Stimulated activated naive CD8-positive, alpha-beta T cell treated with anti-CD3 and anti-CD28 coated beads, Interleukin-15, amount 100 ng/mL, for 72 hours (primary cell): ENCODE measurements around the gene RRAGD.

Source experiments
- ATAC-seq: fragments of 150-1000 bp; cut with Tn5 transposase; 2 replicates; pipeline ENCODE4 v1.10.0; 2021; ENCODE audit warnings: mild to moderate bottlenecking, moderate library complexity
- DNase-seq, 2 donors: peaks; one replicate each; pipeline ENCODE4 v3.0.0; 2021 to 2022
- H3K27ac Mint-ChIP-seq, 2 donors: one replicate each; pipeline ENCODE4 v1.8.0; 2022; ENCODE audit warnings: mild to moderate bottlenecking in 2 of 2, mixed read lengths in 2 of 2, moderate library complexity in 2 of 2
- H3K27me3 Mint-ChIP-seq: one replicate; pipeline ENCODE4 v1.8.0; 2022; ENCODE audit warnings: mixed read lengths
- H3K4me1 Mint-ChIP-seq: one replicate; pipeline ENCODE4 v1.8.0; 2022; ENCODE audit warnings: mild to moderate bottlenecking, mixed read lengths
- H3K4me3 Mint-ChIP-seq, 2 donors: one replicate each; pipeline ENCODE4 v1.8.0; 2022; ENCODE audit warnings: mild to moderate bottlenecking in 2 of 2, mixed read lengths in 2 of 2, moderate library complexity in 1 of 2
- H3K9me3 Mint-ChIP-seq, 2 donors: one replicate each; pipeline ENCODE4 v1.8.0; 2022; ENCODE audit warnings: mixed read lengths in 2 of 2

The RRAGD gene

DNA sequence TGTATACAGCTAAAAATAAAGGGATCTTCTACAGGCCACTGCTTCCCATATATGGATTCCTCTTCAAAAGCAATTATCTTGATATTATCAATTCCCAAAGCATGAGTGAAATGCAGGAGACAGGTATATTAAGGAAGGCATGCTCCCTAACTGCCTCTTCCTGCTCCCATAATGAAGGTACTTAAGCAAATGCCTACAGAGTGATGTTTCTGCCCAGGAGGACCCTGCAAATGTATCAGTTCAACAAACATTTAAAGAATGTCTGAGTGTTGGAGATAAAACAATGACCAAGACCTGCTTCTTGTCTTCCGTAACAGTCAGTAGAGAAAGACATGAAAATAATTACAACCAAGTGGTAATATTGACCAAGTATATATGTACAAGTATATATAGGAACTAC lies 63.7 kb downstream of the RRAGD start:
- Mint-ChIP-seq H3K27ac (no peak overlapping the region), H3K4me3 (no peak overlapping the region), H3K9me3 (peaks cover 0 to 4% of the 10 kb centered on the region in 2 donors), H3K27me3 (no peaks in the 10 kb centered on the region), H3K4me1 (peaks cover 50% of the 10 kb centered on the region)
- ATAC-seq (no peak), DNase-seq (no peak)

DNA sequence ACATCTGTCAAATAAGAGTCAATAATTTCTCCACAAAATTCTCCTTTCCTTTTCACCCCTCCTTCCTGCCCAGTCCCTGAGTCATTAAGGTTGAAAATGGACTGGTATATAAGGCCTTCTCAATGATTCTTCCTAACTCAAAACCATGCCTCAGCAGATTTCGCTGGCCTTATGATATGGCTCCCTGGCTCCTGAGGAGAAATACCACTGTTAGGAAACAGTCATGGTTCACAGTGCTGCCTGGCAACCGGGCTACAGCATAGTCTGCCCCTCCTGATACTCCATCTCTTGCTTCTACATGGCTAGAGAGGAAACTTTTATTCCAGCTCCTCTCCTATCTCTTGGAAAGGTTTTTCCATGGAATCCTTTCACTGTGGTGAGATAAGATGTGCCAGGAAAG lies 64.2 kb downstream of the RRAGD start:
- Mint-ChIP-seq H3K27ac (no peak overlapping the region), H3K27me3 (no peaks in the 10 kb centered on the region), H3K9me3 (peaks cover 0 to 4% of the 10 kb centered on the region in 2 donors), H3K4me3 (no peak overlapping the region), H3K4me1 (peaks cover 47% of the 10 kb centered on the region)
- no peak for DNase-seq
- no peak for ATAC-seq

- Mint-ChIP-seq H3K27ac (no peak overlapping the region), H3K4me1 (peaks cover 47% of the 10 kb centered on the region), H3K9me3 (peaks cover 0 to 4% of the 10 kb centered on the region in 2 donors), H3K4me3 (no peak overlapping the region), H3K27me3 (no peaks in the 10 kb centered on the region)
- ATAC-seq (no peak), DNase-seq (no peak)
Measured at GRCh38 chr6:89346433-89346832, 65.6 kb downstream of the RRAGD start.

DNA sequence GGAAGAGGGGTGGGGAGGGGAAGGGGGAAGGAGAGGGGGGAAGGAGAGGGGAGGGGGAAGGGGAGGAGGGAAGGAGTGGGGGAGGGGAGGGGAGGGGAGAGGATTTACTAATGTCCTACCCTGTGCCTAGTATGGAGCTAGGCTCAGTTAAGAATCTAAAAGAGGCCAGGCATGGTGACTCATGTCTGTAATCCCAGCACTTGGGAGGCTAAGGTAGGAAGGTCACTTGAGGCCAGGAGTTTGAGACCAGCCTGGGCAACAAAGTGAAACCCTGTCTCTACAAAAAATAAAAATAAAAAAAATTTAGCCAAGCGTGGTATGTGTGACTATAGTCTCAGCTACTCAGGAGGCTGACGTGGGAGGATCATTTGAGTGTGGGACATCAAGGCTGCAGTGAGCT lies 72.5 kb downstream of the RRAGD start:
- no peaks in the 10 kb centered on the region for H3K9me3 Mint-ChIP-seq
- ATAC-seq, result no peak
- no peak overlapping the region for H3K27ac Mint-ChIP-seq
- H3K4me3 Mint-ChIP-seq, result no peak overlapping the region
- H3K27me3 Mint-ChIP-seq, result no peaks in the 10 kb centered on the region
- peaks cover 6% of the 10 kb centered on the region for H3K4me1 Mint-ChIP-seq
- no peak for DNase-seq

- Mint-ChIP-seq H3K9me3 (no peaks in the 10 kb centered on the region), H3K27me3 (no peaks in the 10 kb centered on the region), H3K27ac (no peak overlapping the region), H3K4me3 (no peak overlapping the region), H3K4me1 (no peaks in the 10 kb centered on the region)
- DNase-seq (no peak), ATAC-seq (no peak)
Measured at GRCh38 chr6:89335164-89335563, 76.9 kb downstream of the RRAGD start.

GRCh38 chr6:89330910-89331309 lies 81.2 kb downstream of the RRAGD start:
- ATAC-seq, result no peak
- Mint-ChIP-seq H3K27me3 (no peaks in the 10 kb centered on the region), H3K27ac (no peak overlapping the region), H3K4me3 (no peak overlapping the region), H3K9me3 (no peaks in the 10 kb centered on the region), H3K4me1 (no peaks in the 10 kb centered on the region)
- DNase-seq, result no peak

DNA sequence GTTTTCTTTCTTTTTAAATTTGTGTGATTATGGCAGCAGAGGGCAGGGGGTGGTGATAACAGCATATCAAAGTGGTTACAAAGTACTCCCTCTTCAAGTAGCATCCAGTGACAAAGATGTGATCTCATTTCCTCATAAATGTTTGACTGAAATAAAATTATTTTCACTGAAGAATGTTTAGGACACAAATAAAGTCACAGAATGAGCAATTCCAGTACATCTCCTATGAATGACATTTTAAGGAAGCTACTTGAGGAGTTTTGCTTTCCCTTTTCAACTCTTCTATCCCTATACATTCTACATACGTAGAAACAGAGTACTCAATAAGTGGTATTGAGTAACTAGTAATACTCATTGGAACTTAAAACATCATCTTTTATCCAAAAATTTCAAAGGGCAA lies 83.1 kb downstream of the RRAGD start:
- Mint-ChIP-seq H3K4me3 (no peak overlapping the region), H3K9me3 (no peaks in the 10 kb centered on the region), H3K27me3 (no peaks in the 10 kb centered on the region), H3K4me1 (no peaks in the 10 kb centered on the region), H3K27ac (no peak overlapping the region)
- no peak for DNase-seq
- ATAC-seq, result no peak

GRCh38 chr6:89324304-89324703 lies 87.8 kb downstream of the RRAGD start:
- Mint-ChIP-seq H3K27me3 (no peaks in the 10 kb centered on the region), H3K9me3 (peaks cover 0 to 8% of the 10 kb centered on the region in 2 donors), H3K27ac (no peak overlapping the region), H3K4me1 (no peaks in the 10 kb centered on the region), H3K4me3 (no peak overlapping the region)
- no peak for DNase-seq
- no peak for ATAC-seq

GRCh38 chr6:89323511-89323971 lies 88.5 kb downstream of the RRAGD start:
- H3K27ac Mint-ChIP-seq, result no peak overlapping the region
- no peak for ATAC-seq
- no peaks in the 10 kb centered on the region for H3K4me1 Mint-ChIP-seq
- no peak for DNase-seq
- H3K4me3 Mint-ChIP-seq, result no peak overlapping the region
- H3K27me3 Mint-ChIP-seq, result no peaks in the 10 kb centered on the region
- peaks cover 0 to 8% of the 10 kb centered on the region in 2 donors for H3K9me3 Mint-ChIP-seq

DNA sequence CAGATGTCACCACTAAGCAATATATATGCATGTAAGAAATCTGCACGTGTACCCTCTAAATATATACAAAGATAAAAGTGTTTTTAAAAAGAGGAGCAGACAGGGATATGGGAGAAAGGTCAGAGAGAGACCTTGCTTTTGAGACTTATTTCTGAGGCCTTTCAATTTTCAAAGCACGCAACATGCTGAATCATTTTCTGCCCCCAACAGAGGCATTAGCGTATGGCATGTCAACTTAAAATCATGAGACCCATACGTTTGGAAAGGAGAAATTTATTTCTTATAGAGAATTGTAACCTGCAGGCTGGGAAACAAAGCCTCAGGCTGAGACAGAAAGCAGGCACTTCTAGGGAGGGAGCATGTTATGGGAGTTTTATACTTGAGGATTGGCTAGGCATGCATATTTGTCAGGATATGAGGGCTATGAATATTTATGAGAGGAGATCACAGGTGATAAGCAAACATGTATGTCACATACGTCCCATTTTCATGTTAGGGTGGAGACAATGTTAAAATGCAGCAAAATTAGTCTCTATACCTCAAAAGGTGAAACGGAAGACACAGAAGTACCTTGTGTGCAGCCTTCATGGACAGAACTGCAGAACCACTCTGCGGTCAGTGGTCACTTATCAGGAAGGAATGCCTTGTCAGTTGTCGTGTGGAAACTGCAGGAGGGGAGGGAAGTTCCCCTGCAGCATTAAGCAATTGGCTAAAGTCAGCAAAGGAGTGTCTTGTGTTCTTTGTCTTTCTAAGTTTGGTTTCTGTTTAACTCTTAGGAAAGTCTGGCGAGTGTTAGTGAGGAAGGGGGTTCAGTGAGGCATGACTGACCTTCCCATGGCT lies 90.7 kb downstream of the RRAGD start:
- ATAC-seq, result no peak
- peak overlapping the region in 1 of 2 donors; percentile 64 for H3K27ac Mint-ChIP-seq
- no peak for DNase-seq
- peaks cover 0 to 8% of the 10 kb centered on the region in 2 donors for H3K9me3 Mint-ChIP-seq
- H3K4me1 Mint-ChIP-seq, result no peaks in the 10 kb centered on the region
- no peak overlapping the region for H3K4me3 Mint-ChIP-seq
- H3K27me3 Mint-ChIP-seq, result no peaks in the 10 kb centered on the region

GRCh38 chr6:89320012-89320559 lies 92.0 kb downstream of the RRAGD start:
- Mint-ChIP-seq H3K9me3 (peaks cover 0 to 8% of the 10 kb centered on the region in 2 donors), H3K27me3 (no peaks in the 10 kb centered on the region), H3K4me1 (no peaks in the 10 kb centered on the region), H3K27ac (no peak overlapping the region), H3K4me3 (no peak overlapping the region)
- DNase-seq (no peak), ATAC-seq (no peak)

GRCh38 chr6:89317067-89317466 lies 95.0 kb downstream of the RRAGD start:
- DNase-seq (no peak), ATAC-seq (no peak)
- Mint-ChIP-seq H3K27ac (no peak overlapping the region), H3K4me1 (no peaks in the 10 kb centered on the region), H3K27me3 (no peaks in the 10 kb centered on the region), H3K4me3 (no peak overlapping the region), H3K9me3 (peaks cover 0 to 8% of the 10 kb centered on the region in 2 donors)

- DNase-seq, result no peak
- H3K4me3 Mint-ChIP-seq, result no peak within 1 kb of the TSS
- peaks cover 0 to 7% of the 10 kb centered on the region in 2 donors for H3K9me3 Mint-ChIP-seq
- H3K4me1 Mint-ChIP-seq, result no peaks in the 10 kb centered on the region
- ATAC-seq, result no peak
- H3K27me3 Mint-ChIP-seq, result no peaks in the 10 kb centered on the region
- no peak within 1 kb of the TSS for H3K27ac Mint-ChIP-seq
Measured at GRCh38 chr6:89315249-89315885, 96.7 kb downstream of the RRAGD start, which contains the start of gene GABRR2. TSS of gene GABRR2 (minus strand) at chr6:89315299. CDS start at chr6:89315165, 134 bp downstream.

DNA sequence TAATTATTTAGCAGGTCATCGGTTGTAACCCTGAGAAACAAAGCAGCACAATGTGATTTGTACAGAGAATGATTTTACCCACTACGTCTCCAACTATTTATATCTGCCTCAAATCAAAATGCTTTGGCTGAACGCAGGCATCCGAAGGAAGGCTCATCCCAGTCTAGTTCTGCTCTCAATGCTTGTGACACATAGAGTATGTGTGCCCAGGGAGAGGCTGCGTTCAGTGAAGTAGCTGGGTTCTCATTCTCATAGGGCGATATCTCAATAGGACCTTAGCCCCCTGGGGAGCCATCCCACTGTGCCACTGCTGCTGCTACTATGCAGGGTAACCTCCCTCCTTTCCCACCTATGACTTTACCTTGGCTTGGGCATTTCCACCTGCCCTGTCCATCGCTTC lies 97.4 kb downstream of the RRAGD start:
- Mint-ChIP-seq H3K4me1 (no peaks in the 10 kb centered on the region), H3K9me3 (peaks cover 0 to under 1% of the 10 kb centered on the region in 2 donors)

More for the DNA sequence above, 97.4 kb downstream of the RRAGD start:
- no peak for ATAC-seq
- H3K4me3 Mint-ChIP-seq, result no peak overlapping the region
- H3K27ac Mint-ChIP-seq, result no peak overlapping the region
- DNase-seq, result no peak
- no peaks in the 10 kb centered on the region for H3K27me3 Mint-ChIP-seq
